NCI-H1092 treated with DMSO at 0.1 percent for 48 hours (cell line): Measurements from ENCODE around the gene CHAF1A.

Experiments
- DNase-seq: peaks from one replicate; lab custom pipeline; 2025; lab: John Stamatoyannopoulos, UW

Gene CHAF1A

DNA sequence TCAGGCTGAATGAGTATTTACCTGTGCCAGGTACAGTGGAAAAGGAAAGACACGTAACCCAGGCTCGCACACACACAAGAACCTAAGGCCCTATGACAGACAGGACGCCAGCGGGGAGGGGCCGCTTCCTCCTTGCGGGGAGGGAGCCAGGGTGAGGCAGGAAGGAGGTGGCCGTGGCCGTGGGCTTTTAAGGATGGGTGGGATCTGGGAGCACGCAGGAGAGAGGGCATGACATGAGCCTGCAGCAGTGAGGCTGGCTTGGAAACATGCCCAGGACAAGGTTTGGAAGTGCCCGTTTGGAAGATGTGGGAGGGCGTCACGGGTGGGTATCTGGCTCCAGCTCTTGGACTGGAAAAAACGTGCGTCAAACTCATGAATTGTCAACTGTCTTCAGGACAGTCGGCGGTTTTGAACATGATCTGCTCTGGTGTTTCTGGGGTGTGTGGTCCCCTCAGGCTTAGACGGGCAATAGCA lies 22.1 kb upstream of the CHAF1A start:
- DNase-seq, result no peak

DNA sequence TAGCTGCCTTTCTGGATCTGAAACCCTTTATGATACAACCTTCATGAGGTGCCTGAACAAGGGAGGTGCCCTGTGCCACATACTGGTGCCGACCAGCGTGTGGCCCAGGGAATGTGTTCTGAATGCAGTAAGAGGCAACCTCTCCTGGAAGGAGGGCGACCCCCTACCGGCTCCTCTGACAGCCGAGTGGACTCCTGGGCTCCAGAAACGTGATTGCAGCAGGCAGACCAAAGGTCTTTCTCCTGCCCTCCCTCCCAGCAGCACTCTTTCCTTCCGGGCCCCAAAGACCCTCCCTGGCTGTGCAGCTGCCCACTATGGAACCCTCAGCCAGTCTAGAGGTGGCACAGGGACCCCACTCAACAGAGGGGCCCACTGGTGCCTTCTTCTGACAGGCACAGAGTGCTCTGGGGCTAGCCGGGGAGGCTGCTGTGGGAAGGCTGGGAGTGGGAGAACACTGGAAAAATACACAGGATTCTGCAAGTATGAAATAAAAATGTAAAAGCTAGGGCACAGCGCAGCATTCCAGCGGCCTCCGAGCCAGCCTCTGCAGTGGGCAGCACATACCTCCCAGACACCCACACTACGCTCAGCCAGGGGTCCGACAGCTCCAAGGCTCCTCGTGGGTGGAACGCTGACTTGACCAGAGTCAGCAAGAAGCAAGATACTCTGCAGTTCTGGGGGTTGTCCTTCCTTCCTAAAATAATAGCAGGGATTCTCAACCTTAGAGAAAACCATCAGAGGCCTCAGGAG lies 17.0 kb upstream of the CHAF1A start:
- no peak for DNase-seq

DNA sequence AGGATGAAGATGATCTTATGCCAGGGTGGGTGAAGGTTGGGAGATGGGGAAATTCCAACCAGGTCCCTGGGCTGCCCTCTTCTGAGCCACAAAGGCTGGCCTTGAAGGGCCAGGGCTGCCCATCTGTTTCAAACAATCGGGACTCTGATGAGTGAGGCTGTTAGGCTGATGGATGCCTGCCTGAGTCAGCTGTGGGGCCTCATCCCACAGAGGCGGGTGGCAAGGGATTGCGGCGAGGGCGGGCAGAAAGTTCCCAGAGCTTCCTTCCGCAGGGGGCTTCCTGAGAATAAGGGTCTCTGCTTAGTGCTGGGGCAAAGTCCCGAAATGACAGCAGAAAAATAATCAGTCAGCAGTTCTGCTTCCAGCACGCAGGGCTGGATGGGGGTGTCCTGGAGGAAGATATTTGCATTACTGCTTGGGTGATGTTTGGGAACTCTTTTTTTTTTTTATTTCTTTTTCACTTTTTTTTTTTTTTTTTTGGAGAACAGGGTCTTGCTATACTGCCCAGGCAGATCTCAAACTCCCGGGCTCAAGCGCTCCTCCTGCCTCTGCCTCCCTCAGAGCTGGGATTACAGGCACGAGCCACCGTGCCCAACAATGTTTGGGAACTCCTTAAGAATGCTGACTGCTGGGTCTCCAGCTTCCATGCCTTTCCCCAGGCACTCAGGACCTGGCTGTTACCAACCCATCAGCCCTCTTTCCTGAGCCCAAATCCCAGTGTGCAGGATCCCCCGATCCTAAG lies 16.2 kb upstream of the CHAF1A start:
- no peak for DNase-seq

DNA sequence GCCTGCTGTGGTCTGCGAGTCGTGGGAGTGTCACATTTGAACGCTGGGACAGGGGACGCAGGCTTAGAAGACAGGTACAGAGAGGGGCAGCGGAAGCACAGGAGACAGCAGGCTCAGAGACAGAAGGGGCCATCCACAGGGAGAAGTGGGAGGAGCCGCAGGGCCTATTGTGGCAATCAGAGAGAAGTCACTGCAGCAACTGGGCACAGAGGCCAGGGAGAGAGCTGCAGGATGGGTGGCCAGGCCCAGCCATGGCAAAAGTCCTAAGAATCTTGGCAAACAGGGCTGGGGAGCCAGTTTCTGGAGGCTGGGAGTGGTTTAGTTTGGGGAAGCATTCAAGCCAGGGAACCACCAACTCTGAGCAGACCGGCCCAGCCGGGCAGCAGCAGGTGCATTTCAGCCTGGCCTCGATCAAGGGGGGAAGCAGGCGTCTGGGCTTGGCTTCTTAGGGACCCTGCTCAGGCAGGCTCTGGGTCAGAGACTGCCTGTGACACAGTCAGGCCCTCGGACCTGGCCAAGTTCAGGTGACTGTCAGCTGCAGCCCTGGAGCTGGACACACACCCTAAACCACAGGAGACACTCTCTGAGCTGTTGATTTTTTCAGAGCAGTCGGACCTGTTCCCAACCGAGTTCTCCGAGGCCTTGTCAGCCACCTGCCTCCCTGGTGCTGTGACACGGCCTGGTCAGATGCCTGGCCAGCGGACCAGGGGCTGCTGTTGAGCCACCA lies 13.9 kb upstream of the CHAF1A start:
- no peak for DNase-seq

DNA sequence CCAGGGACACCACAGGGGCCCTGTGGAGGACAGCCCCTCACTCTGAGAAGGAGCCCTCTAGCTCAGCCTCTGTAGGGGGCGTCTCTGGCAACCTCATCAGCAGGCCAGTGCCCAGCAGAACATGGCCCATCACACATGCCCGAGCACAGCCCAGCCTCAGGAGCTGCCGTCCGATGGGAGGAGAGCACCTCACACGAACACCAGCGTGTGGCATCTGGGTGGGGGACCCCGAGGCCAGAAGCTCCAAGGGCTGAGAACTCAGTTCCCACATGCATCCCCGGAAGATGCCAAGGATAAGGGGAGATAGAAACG lies 13.4 kb upstream of the CHAF1A start:
- no peak for DNase-seq

DNA sequence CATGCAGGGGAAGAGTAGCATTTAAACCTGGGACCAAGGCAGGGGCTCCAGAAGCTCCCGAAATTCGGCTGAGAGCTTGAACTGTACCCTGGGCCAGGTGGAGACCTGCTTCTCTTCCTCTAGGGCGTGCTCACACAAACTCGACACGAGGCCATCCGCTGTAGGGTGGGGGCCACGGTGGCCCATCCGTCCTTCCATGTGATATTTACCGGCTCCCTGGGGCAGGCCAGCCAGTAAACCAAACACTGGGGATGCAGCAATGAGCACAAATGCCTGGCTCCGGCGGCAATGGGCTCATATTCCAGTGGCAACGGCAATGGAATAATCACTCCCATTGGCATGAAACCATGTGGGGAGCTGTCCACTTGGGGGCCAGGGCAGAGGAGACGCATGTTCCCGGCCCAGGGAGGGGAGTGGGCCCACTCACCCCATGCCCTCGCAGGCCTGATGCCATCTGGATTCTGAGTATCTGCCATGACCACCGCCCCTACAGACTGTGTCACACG lies 12.9 kb upstream of the CHAF1A start:
- DNase-seq, result no peak

DNA sequence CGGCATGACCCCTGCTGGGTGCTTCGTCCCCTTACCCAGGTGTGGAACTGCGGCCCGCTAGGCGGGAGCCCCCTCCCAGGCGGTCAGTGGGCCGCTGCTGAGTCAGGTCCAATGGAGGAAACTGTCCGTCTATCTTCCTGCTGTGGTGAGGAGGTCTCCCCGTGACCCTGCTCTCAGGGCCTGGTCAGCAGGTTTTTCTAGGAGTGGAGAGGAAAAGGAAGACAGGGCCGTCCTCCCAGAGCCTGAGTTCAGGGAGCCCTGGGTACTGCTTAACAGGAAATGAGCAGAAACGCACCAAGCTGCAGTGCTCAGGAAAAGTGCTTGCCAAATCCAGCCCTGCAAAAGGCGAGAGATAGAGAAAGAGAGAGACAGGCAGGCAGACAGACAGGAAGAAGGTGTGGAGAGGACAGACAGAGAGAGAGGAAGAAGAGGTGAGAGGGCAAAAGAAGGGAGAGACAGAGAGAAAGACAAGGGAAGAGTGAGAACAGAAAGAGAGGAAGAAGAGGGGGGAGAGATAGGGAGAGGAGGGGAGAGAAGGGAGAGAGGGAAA lies 12.3 kb upstream of the CHAF1A start:
- no peak for DNase-seq

DNA sequence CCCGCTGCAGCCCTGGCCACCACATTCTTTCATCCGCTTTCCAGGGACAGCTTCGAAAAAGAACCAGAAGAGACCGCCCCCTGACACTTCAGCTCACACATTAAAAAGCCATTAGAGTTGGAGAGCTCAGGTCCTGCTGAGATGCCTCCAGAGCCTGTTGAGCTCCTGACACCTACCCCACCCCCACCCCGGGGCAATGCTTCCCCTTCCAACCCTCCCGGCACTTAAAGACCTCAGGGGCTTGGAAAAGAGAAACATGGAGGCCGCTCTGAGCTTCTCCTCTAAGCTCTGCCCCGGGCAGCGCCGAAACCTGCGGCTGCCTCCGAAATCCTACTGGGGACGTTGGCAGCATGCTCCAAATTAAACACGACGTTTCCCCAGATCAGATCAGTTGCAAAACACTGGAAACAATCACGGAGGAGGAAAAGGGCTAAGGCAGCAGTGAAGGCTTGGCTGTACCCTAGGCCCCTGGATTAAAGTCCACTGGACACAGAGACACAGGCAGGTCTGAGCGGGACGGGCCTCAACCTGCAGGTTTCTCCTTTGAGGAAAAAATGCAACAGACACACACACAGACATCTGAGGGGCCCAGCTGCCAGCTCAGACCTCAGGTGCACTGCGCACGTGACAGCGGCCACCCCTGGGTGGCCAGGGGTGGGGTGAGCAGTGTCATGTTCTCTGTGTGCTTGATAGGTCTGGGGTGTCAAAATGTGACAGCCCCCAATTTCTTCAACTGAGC lies 11.7 kb upstream of the CHAF1A start:
- DNase-seq, result no peak

DNA sequence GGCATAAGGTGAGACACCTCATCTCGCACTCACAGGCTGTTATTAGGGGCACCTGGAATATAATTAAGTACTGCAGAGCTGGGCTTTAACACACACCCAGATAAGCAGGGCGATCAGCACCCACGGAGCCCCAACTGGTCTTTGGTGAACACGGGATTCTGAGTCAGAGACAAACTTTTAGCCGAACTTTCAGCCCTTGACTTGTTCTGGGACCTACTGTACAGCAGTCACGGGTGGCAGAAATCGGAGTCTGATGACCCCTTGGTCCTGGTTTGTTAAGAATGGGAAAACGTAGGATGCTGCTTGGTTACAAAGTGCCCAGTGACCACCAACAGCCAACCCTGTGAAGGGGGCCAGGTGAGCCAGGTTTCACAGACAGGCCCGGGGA lies 11.1 kb upstream of the CHAF1A start:
- no peak for DNase-seq

DNA sequence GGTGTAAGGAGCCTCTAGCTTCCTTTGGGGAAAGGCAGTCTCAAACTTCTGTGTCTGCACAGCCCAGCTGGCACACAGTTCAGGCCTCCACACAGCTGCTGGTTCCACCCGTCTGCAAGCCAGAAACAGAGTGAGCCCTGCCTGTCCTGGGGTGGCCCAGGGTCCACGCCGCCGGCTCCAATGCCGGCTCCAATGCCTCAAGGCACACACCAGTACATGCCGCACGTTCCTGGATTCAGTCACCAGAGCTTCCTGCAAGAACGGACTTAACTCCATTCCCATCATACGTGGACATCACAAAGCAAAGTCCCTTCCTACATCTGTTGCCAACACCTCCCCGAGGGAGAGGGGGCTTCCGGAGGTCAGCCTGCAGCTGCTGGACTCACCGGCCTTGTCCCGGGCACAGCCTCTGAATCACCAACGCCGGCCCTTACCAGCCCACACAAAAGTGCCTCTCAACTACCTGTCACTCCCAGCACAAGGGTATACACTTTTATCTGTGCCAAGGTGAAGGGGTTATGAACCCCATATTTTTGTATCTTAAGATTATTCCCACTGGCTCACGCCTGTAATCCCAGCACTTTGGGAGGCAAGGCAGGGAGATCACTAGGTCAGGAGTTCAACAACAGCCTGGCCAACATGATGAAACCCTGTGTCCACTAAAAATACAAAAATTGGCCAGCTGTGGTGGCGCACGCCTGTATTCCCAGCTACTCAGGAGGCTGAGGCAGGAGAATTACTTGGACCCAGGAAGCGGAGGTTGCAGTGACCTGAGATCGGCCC lies 10.5 kb upstream of the CHAF1A start:
- DNase-seq, result no peak

DNA sequence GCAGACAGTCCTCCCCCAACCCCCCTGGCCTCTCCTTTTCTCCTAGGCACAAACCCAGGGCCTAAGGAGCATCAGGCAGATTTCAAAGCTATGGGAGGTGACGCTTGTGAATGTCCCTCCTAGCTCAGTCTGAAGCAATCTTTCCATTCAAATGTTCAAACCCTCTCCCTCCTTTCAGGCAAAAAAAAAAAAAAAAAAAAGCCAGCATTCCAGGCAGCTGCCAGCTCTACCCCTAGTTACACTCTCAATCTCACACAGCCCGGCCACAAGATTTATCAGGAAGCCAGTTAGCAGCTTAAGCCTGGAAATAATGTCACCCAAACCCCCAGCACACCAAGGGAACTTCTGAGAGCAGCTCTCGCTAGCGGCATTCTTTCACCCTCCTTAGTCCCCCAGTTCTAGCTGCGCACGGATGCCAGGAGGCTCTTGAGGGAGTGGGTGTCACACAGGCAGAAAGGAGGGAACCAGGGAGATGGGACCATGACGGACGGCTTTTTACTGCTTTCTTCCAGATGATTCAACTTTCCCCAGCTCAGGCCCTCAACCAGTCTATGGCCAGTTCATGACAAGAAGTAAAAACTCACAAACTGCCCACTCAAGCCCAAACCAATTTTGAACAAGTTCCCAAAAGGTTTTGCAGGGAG lies 8.4 kb upstream of the CHAF1A start:
- DNase-seq, result no peak

DNA sequence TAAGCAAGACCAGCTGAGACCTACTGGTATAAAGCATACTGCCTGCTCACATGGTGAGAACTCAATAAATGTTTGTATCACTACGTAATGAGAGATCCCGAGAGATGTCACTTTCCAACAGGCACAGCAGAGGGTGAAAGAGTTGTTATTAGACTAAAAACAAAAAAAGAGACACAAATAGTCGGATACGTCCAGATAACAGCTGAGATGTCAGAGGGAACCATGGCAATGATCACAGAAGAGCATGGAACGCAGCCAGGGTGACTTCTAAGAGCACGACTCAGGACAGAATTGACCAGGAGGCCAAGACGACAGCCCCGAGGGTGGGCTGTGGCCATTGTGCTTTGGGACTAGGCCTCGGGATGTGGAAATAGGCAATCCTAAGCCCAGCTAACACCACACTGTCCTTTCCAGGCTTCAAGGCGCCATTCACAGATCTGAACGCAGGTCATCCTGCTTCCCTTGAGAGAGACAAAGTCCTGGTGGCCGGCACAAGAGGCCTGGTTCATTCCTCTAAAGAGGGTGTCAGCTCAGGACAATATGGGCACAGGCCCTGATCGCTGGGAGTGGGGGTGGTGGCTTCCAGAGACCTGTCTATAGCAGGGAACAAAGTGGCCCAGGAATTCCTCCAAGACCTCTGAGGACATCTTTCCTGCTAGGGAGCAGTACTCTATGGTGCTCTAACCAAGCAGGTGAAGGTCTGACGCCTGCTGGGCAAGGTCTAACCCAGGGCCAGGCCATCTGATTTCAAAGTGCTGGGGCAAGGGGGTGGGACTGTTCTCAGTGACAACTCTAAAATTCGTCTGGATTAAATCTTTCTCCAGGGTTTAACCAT lies 5.3 kb upstream of the CHAF1A start:
- DNase-seq, result no peak

DNA sequence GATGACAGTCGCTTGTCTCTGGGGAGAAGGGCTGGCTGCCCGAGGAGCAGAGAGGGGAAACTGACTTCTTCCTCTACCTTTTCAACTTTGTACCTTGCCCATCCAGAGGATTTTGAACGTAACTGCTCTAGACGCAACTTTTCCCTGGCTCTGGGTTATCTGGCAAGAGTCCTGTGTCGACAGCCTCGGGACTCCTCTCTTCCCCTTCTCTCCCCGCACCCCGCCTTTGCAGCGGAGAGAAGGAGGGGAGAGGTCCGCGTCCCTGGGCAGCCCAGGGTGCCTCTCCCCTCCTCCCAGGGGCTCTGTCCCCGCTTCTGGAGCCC lies 2.7 kb upstream of the CHAF1A start:
- peak; percentile 58 for DNase-seq

DNA sequence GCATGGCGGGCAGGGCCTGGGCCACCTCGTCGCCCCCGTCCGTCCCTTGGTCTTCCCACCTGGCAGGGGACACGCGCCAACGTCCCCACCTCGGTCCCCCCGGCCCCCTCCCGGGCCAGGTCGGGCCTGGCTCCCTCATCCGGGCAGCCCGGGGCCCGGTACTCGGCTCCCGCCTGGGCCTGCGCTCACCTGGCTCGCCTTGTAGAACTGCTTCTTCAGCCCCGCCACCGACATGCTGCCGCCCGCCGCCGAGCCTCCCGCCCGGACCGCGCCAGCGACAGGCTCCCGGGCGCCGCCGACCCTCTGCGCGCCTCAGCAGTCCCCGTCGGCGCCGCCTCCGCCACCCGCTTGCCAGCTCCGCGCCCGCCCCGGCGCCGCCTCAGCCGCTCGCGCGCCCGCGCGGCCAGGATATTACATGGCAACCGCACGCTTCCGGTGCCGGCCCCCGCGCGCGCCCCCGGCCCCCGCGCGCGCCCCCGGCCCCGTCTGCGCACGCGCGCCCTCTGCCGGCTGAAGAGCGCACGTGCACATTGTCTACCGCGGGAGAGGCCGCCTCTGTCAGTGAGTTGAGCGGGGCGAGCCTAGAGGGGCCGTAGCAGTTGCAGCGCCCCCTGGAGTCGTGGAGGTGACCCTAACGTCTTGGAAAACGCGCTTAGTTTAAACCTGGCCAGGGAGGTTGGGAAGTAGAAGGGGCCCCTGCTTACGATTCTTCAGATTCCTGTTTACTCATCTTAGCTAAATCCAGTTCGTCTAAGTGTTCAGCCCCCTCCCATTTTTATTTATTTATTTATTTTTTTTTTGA lies 2.1 kb upstream of the CHAF1A start, which contains the start of gene SH3GL1:
TSS of gene SH3GL1 (minus strand) at position 413 of the 802 bp plus-strand sequence. CDS start at position 234, 179 bp downstream.
- DNase-seq, result peak; percentile 95

DNA sequence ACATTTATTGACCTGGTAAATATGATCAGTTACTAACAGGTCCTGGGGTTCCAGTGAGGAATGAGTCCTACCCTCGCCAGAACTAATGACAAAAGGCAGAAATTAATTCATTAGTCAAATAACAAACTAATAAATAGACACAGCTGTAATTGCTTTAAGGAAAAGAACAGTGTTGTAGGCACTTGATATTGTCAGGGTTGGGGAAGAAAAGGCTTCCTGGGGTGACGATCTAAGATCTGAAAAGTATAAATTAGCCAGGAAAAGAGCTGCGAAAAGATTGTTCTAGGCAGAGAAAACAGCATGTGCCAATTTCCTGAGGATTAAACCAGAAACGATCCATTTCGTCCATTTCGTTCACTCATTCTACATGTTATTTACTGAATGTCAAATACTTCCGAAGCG lies 670 bp upstream of the CHAF1A start:
- no peak for DNase-seq

DNA sequence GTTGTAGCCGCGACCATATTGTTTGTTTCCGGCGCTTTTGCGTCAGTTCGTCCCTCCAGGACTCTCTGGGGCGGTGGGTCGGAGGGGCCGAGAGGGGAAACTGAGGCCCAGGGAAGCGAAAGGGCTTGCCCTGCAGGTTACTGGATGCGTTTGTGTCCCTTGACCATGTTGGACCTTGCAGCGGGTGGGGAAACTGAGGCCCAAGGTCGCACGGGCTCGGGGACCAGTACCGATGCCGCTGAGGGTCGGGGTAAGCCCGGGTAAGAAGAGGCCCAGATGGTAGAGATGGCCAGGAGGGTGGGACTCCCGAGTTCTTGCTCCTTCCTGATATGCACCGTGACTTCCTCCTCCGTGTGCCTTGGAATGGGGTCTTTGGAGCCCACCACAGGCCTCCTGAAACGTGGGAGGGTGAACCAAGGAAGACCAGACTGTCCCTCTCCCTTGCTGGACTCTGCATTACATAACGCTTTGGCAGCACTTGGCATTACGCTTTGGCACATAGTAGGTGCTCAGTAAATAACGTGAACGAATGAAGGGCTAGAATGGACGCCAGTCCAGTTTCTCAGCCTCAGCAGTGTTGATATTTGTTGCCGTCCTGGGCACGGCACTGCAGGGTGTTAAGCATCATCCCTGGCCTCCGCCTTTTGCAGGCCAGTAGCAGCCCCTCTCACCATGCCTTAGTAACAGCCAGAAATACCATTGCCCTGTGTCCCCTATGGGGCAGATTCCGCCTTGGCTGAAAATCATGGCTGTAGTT lies 743 bp downstream of the CHAF1A start:
- DNase-seq, result no peak

DNA sequence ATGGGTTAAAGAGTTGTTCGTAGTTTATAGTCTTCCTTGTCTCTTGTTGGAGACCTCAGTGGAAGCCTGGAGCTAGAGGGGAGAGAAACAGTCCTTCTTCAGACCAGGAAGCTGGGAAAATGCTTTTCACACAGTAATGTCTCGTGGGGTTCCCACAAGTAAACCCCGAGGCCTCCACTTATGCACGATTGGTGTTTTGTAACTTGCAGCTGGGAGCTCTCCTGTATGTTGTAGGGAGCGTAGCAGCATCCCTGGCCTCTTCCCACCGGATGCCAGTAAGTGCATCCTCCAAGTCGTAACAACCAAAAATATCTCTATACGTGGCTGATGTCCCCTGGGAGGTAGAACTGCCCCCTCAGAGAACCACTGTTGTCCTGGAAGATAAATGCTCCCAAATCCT lies 3.5 kb downstream of the CHAF1A start:
- DNase-seq, result no peak

DNA sequence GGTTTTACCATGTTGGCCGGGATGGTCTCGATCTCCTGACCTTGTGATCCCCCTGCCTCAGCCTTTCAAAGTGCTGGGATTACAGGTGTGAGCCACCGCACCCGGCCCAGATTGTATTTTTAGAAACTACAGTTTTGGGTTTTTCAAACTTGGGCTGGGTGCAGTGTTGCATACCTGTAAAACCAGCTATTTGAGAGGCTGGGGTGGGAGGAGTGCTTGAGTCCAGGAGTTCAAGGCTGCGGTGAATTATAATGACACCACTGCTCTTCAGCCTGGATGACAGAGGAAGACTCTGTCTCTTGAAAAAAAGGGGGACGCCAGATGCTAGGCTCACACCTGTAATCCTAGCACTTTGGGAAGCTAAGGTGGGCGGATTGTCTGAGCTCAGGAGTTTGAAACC lies 4.2 kb downstream of the CHAF1A start:
- DNase-seq, result no peak
